K562 (cell line): ENCODE results near the gene SLC25A29. TPM values are rescaled to one million over a fixed set of nuclear protein-coding genes. Genes with fewer than 3 reads are reported as not detected.

Experiments used
- CCNT2 ChIP-seq: IDR thresholded peaks from 2 replicates; pipeline ENCODE4 v1.6.1; 2011; ENCODE audit warnings: borderline replicate concordance, low read depth, mild to moderate bottlenecking, moderate library complexity, mixed read lengths, low read length; ENCODE audit not compliant: insufficient read length; ENCODE audit errors: extremely low read depth
- EP400 ChIP-seq: fragments of 450-650 bp; IDR thresholded peaks from 2 replicates; pipeline ENCODE4 v1.6.1; 2017; ENCODE audit warnings: antibody characterized with exemption, mild to moderate bottlenecking, moderate library complexity
- ETS1 ChIP-seq: conservative IDR thresholded peaks from 2 replicates; pipeline ENCODE4 v1.6.1; 2011; ENCODE audit warnings: low read depth, mild to moderate bottlenecking, low read length; ENCODE audit not compliant: control insufficient read depth
- KAT7 ChIP-seq: sonication (generic); formaldehyde crosslinking; IDR thresholded peaks from 2 replicates; pipeline ENCODE4 v1.8.0; 2022; ENCODE audit warnings: missing genetic modification reagents, mild to moderate bottlenecking, borderline replicate concordance
- MBD1 ChIP-seq: fragments of 250-450 bp; sonication (Bioruptor Pico); IDR thresholded peaks from 2 replicates; pipeline ENCODE4 v1.8.0; 2022; ENCODE audit warnings: inconsistent platforms
- POLR2A ChIP-seq: fragments of 450-650 bp; conservative IDR thresholded peaks from 2 replicates; pipeline ENCODE4 v1.6.1; 2016
- POLR2B ChIP-seq: fragments of 450-650 bp; IDR thresholded peaks from 2 replicates; pipeline ENCODE4 v1.6.1; 2018; ENCODE audit warnings: low read depth; ENCODE audit not compliant: partially characterized antibody
- POLR2G ChIP-seq: fragments of 200-400 bp; formaldehyde crosslinking; IDR thresholded peaks from 2 replicates; pipeline ENCODE4 v1.6.1; 2017; ENCODE audit warnings: low read depth, mild to moderate bottlenecking, antibody characterized with exemption, low read length, moderate library complexity
- RBBP5 ChIP-seq: fragments of 200-600 bp; sonication (generic); IDR thresholded peaks from 2 replicates; pipeline ENCODE4 v1.6.1; 2012; ENCODE audit warnings: borderline replicate concordance, mild to moderate bottlenecking, low read length, control low read depth, inconsistent platforms; ENCODE audit not compliant: insufficient read depth, poor library complexity, severe bottlenecking
- TEAD1 ChIP-seq, 2 experiments: fragments of 450-650 bp in 1 of 2; sonication (generic) in 1 of 2; formaldehyde crosslinking; IDR thresholded peaks; 2 replicates each; pipeline versions ENCODE4 v1.4.0 to v1.8.0; 2020 to 2022; ENCODE audit warnings: mild to moderate bottlenecking in 2 of 2, missing genetic modification reagents in 1 of 2
- VEZF1 ChIP-seq: fragments of 200-800 bp; sonication (Bioruptor generic); IDR thresholded peaks from 2 replicates; pipeline ENCODE4 v1.6.1; 2017; ENCODE audit warnings: missing genetic modification characterization, missing compliant biosample characterization
- ZKSCAN8 ChIP-seq: fragments of 200-800 bp; sonication (Bioruptor generic); IDR thresholded peaks from 2 replicates; pipeline ENCODE4 v1.6.1; 2016; ENCODE audit warnings: missing genetic modification characterization, missing compliant biosample characterization
- ZNF318 ChIP-seq, 2 experiments: fragments of 450-650 bp; IDR thresholded peaks; 2 replicates each; pipeline ENCODE4 v1.6.1; 2016; ENCODE audit warnings: mild to moderate bottlenecking in 2 of 2, borderline replicate concordance in 1 of 2, low read depth in 1 of 2, moderate library complexity in 1 of 2
- ZNF444 ChIP-seq: fragments of 250-450 bp; sonication (Bioruptor Pico); IDR thresholded peaks from 2 replicates; pipeline ENCODE4 v1.4.0; 2020; ENCODE audit warnings: mild to moderate bottlenecking, moderate library complexity
- polyA plus RNA-seq, 8 experiments: library from polyadenylated mRNA; depleted of rRNA in 4 of 8; stranded (reverse) in 5 of 8; unstranded in 3 of 8; fragments of >200 nt; fragmentation: Nextera tagmentation in 2 of 8; fragmentation: Illumina TruSeq in 1 of 8; extraction: Ambion mirVana in 2 of 8; extraction: Trizol in 1 of 8; gene quantifications; 2 replicates each; pipeline versions ENCODE4 v1.2.1 to v1.2.3, GENCODE V29; 2011 to 2014; ENCODE audit warnings: inconsistent platforms in 1 of 8, missing spikeins in 1 of 8
- total RNA-seq, 7 experiments: library from RNA; depleted of rRNA in 6 of 7; stranded (reverse); fragments of >200 nt in 6 of 7; fragmentation: Illumina TruSeq in 2 of 7; extraction: Trizol in 2 of 7; gene quantifications; 2 replicates each; pipeline versions ENCODE4 v1.2.1 to v1.2.3, GENCODE V29; 2011 to 2021; ENCODE audit warnings: low replicate concordance in 1 of 7

SLC25A29 gene
- total and polyA plus RNA-seq, 9 of the 15 experiments (the other 6 are each of a cell fraction or from before 2014, with no cell fraction given): 0.07 to 17.5 (median 4.8) TPM

- TF ChIP-seq VEZF1 (CRISPR knock-in tag) (no peak), POLR2G (peak; percentile 21), TEAD1 (CRISPR knock-in tag; IDR thresholded peaks at IDR 0.05) (no peak), MBD1 (CRISPR knock-in tag) (no peak), ZNF318 (IDR thresholded peaks at IDR 0.05; ENCODE audit: borderline replicate concordance in 1 of 2, low read depth in 1 of 2) (no peak), ETS1 (no peak), RBBP5 (no peak), CCNT2 (peak; percentile 47), KAT7 (CRISPR knock-in tag) (no peak), POLR2B (peak; percentile 12), EP400 (no peak), ZKSCAN8 (CRISPR knock-in tag) (no peak), POLR2A (0 out of 2 replicates have a peak, but pooled peaks have one; percentile 20), ZNF444 (no peak)
Observed at GRCh38 chr14:100333311-100333710, 27.1 kb upstream of the SLC25A29 start (continued).
